Caco-2 (cell line): ENCODE measurements around the gene NFKBIZ. TPM values are rescaled to one million over a fixed set of nuclear protein-coding genes. Genes with fewer than 3 reads are reported as not detected.
A peak's percentile ranks its signal among the peaks of the same experiment; 100 is the strongest.

ENCODE experiments used
- BruUV-seq: library from RNA; stranded (reverse); fragments of 400-500 nt; replicated peaks from 2 replicates; lab custom pipeline; 2021; lab: Mats Ljungman, UMichigan
- CTCF ChIA-PET: fragments of 300-600 bp; sonication (Branson Sonifier 250); formaldehyde crosslinking; loops from one replicate; lab custom pipeline; 2022; ENCODE audit warnings: antibody characterized with exemption; lab: Charles Lee
- POLR2A ChIA-PET: fragments of 300-600 bp; sonication (Branson Sonifier 250); formaldehyde crosslinking; loops from one replicate; lab custom pipeline; 2022; ENCODE audit warnings: antibody characterized with exemption; lab: Charles Lee
- DNase-seq, 2 experiments: peaks; one replicate each; pipeline versions ENCODE4 v3.0.0 to v3.0.0-alpha.2; 2020 to 2022
- H3K27me3 ChIP-seq: replicated peaks from 2 replicates; pipeline ENCODE4 v1.6.0; 2011; ENCODE audit warnings: low read length; ENCODE audit not compliant: control insufficient read depth, insufficient read depth
- H3K36me3 ChIP-seq: 2 replicates; pipeline ENCODE4 v1.5.1; 2011; ENCODE audit warnings: low read length; ENCODE audit not compliant: control insufficient read depth, insufficient read depth
- H3K4me1 ChIP-seq: fragments of 250-450 bp; sonication (Bioruptor Pico); 2 replicates; pipeline ENCODE4 v1.5.1; 2020; ENCODE audit warnings: mild to moderate bottlenecking
- H3K4me3 ChIP-seq: 2 replicates; pipeline ENCODE4 v1.5.1; 2011; ENCODE audit warnings: low read depth, mild to moderate bottlenecking, control low read depth, low read length
- H3K9me3 ChIP-seq: fragments of 250-450 bp; sonication (Bioruptor Pico); 2 replicates; pipeline ENCODE4 v1.5.1; 2020; ENCODE audit warnings: mild to moderate bottlenecking, moderate library complexity
- H3K27ac Mint-ChIP-seq: one replicate; pipeline ENCODE4 v1.8.0; 2022; ENCODE audit warnings: mixed read lengths; ENCODE audit not compliant: unreplicated experiment
- H3K27me3 Mint-ChIP-seq: one replicate; pipeline ENCODE4 v1.8.0; 2022; ENCODE audit warnings: mixed read lengths; ENCODE audit not compliant: insufficient read depth, unreplicated experiment
- H3K36me3 Mint-ChIP-seq: one replicate; pipeline ENCODE4 v1.8.0; 2022; ENCODE audit warnings: mild to moderate bottlenecking, mixed read lengths; ENCODE audit not compliant: insufficient read depth, unreplicated experiment
- H3K4me1 Mint-ChIP-seq: one replicate; pipeline ENCODE4 v1.8.0; 2022; ENCODE audit warnings: low read depth, mixed read lengths; ENCODE audit not compliant: unreplicated experiment
- H3K4me3 Mint-ChIP-seq: one replicate; pipeline ENCODE4 v1.8.0; 2022; ENCODE audit warnings: mild to moderate bottlenecking, moderate library complexity, mixed read lengths; ENCODE audit not compliant: unreplicated experiment
- H3K9me3 Mint-ChIP-seq: one replicate; pipeline ENCODE4 v1.8.0; 2022; ENCODE audit warnings: mixed read lengths; ENCODE audit not compliant: unreplicated experiment
- CTCF ChIP-seq, 2 experiments: fragments of 200-600 bp in 1 of 2; IDR thresholded peaks; 1 replicate in 1 of 2; 2 replicates in 1 of 2; pipeline versions ENCODE4 v1.5.1 to v1.8.0; 2011 to 2022; ENCODE audit warnings: antibody characterized with exemption in 1 of 2, control low read depth in 1 of 2, inconsistent platforms in 1 of 2, low read depth in 1 of 2, low read length in 1 of 2, mild to moderate bottlenecking in 1 of 2, moderate library complexity in 1 of 2; ENCODE audit not compliant: insufficient read depth in 1 of 2, severe bottlenecking in 1 of 2, unreplicated experiment in 1 of 2
- intact Hi-C: fragments of 100-400 bp; cut with micrococcal nuclease; formaldehyde crosslinking; loops from one replicate; pipeline ENCODE4 v1.10.0; 2022; ENCODE audit not compliant: unreplicated experiment
- total RNA-seq: library from RNA; stranded (reverse); gene quantifications from 2 replicates; pipeline ENCODE4 v1.2.3, GENCODE V29; 2022

Gene NFKBIZ
- total RNA-seq, 1 experiment from 2014 or later = 20.2 TPM

GRCh38 chr3:101823525-101823924, 25.8 kb upstream of the NFKBIZ start:
- Mint-ChIP-seq H3K36me3 (no peaks in the 10 kb centered on the region), H3K27ac (no peak overlapping the region), H3K9me3 (no peaks in the 10 kb centered on the region), H3K27me3 (no peaks in the 10 kb centered on the region), H3K4me3 (no peak overlapping the region), H3K4me1 (no peaks in the 10 kb centered on the region)
- peaks cover 5% of the 10 kb centered on the region; the same call in 1 of the 2 replicates for H3K4me1 ChIP-seq
- intact Hi-C loops = no loop called here
- POLR2A ChIA-PET = no interaction called here
- BruUV-seq = no TSS peak
- H3K9me3 ChIP-seq = no peaks in the 10 kb centered on the region
- TF ChIP-seq CTCF (IDR thresholded peaks at IDR 0.05; ENCODE audit: insufficient read depth in 1 of 2, low read depth in 1 of 2, low read length in 1 of 2, severe bottlenecking in 1 of 2, unreplicated experiment in 1 of 2) = no peak
- H3K4me3 ChIP-seq = no peak overlapping the region
- DNase-seq = no peak
- CTCF ChIA-PET = no interaction called here
- no peaks in the 10 kb centered on the region for H3K27me3 ChIP-seq
- no peaks in the 10 kb centered on the region for H3K36me3 ChIP-seq

- intact Hi-C loops = no loop called here
- Histone ChIP-seq H3K36me3 (no peaks in the 10 kb centered on the region), H3K4me3 (no peak overlapping the region), H3K4me1 (peaks cover 5% of the 10 kb centered on the region; the same call in 1 of the 2 replicates), H3K9me3 (no peaks in the 10 kb centered on the region), H3K27me3 (no peaks in the 10 kb centered on the region)
- no peak for DNase-seq
- no peak overlapping the region for H3K4me3 Mint-ChIP-seq
- no peak overlapping the region for H3K27ac Mint-ChIP-seq
- no peaks in the 10 kb centered on the region for H3K36me3 Mint-ChIP-seq
- H3K4me1 Mint-ChIP-seq = no peaks in the 10 kb centered on the region
- CTCF ChIA-PET = no interaction called here
- no TSS peak for BruUV-seq
- H3K9me3 Mint-ChIP-seq = no peaks in the 10 kb centered on the region
- no peaks in the 10 kb centered on the region for H3K27me3 Mint-ChIP-seq
- no peak for TF ChIP-seq CTCF (IDR thresholded peaks at IDR 0.05; ENCODE audit: insufficient read depth in 1 of 2, low read depth in 1 of 2, low read length in 1 of 2, severe bottlenecking in 1 of 2, unreplicated experiment in 1 of 2)
- POLR2A ChIA-PET = no interaction called here
These were observed 24.6 kb upstream of the NFKBIZ start for GRCh38 chr3:101824702-101825101.

GRCh38 chr3:101825904-101826445, 23.3 kb upstream of the NFKBIZ start:
- Mint-ChIP-seq H3K9me3 (no peaks in the 10 kb centered on the region), H3K4me3 (peak overlapping the region; percentile 16), H3K27ac (no peak overlapping the region), H3K4me1 (no peaks in the 10 kb centered on the region), H3K27me3 (no peaks in the 10 kb centered on the region), H3K36me3 (no peaks in the 10 kb centered on the region)
- intact Hi-C loops = no loop called here
- no peak overlapping the region for H3K4me3 ChIP-seq
- ChIA-PET POLR2A (no interaction called here), CTCF (no interaction called here)
- H3K4me1 ChIP-seq = peaks cover 5% of the 10 kb centered on the region; the same call in 1 of the 2 replicates
- no peaks in the 10 kb centered on the region for H3K27me3 ChIP-seq
- DNase-seq = no peak
- no TSS peak for BruUV-seq
- TF ChIP-seq CTCF (IDR thresholded peaks at IDR 0.05; ENCODE audit: insufficient read depth in 1 of 2, low read depth in 1 of 2, low read length in 1 of 2, severe bottlenecking in 1 of 2, unreplicated experiment in 1 of 2) = no peak
- no peaks in the 10 kb centered on the region for H3K36me3 ChIP-seq
- no peaks in the 10 kb centered on the region for H3K9me3 ChIP-seq
